DND-41 (cell line): ENCODE results near the gene PTPRE.

ENCODE experiments used
- ATAC-seq: fragments of 200-7000 bp; cut with Tn5 transposase; 3 replicates; pipeline ENCODE4 v1.9.1; 2021; ENCODE audit warnings: low read depth; ENCODE audit not compliant: insufficient read depth
- DNase-seq: peaks from one replicate; pipeline ENCODE4 v3.0.0-alpha.2; 2020
- H2AFZ ChIP-seq: 2 replicates; pipeline ENCODE4 v1.6.0; 2012; ENCODE audit warnings: low read depth, low read length
- H3K27ac ChIP-seq: 2 replicates; pipeline ENCODE4 v1.5.1; 2012; ENCODE audit warnings: low read length, inconsistent platforms
- H3K27me3 ChIP-seq: fragments of 200-600 bp; sonication (generic); 2 replicates; pipeline ENCODE4 v1.6.0; 2012; ENCODE audit warnings: low read length, mild to moderate bottlenecking, inconsistent platforms; ENCODE audit not compliant: insufficient read depth, poor library complexity
- H3K36me3 ChIP-seq: 2 replicates; pipeline ENCODE4 v1.5.1; 2012; ENCODE audit warnings: low read length, inconsistent platforms; ENCODE audit not compliant: insufficient read depth
- H3K4me1 ChIP-seq: 2 replicates; pipeline ENCODE4 v1.5.1; 2012; ENCODE audit warnings: mild to moderate bottlenecking, low read length; ENCODE audit not compliant: insufficient read depth
- H3K4me2 ChIP-seq: 2 replicates; pipeline ENCODE4 v1.6.0; 2012; ENCODE audit warnings: mild to moderate bottlenecking, moderate library complexity, low read length, inconsistent platforms; ENCODE audit not compliant: insufficient read depth
- H3K4me3 ChIP-seq, 2 experiments: fragments of 200-600 bp in 1 of 2; shearing (Covaris generic) in 1 of 2; 2 replicates each; pipeline ENCODE4 v1.5.1; 2012 to 2016; ENCODE audit warnings: inconsistent platforms in 2 of 2, low read length in 2 of 2, mild to moderate bottlenecking in 2 of 2, low read depth in 1 of 2, moderate library complexity in 1 of 2
- H3K79me2 ChIP-seq: 2 replicates; pipeline ENCODE4 v1.6.0; 2012; ENCODE audit warnings: low read length, inconsistent platforms; ENCODE audit not compliant: insufficient read depth
- H3K9ac ChIP-seq: 2 replicates; pipeline ENCODE4 v1.6.0; 2012; ENCODE audit warnings: low read depth, mild to moderate bottlenecking, inconsistent platforms, low read length, moderate library complexity
- H3K9me3 ChIP-seq: 2 replicates; pipeline ENCODE4 v1.5.1; 2012; ENCODE audit warnings: low read length, moderate library complexity, mild to moderate bottlenecking, inconsistent platforms; ENCODE audit not compliant: insufficient read depth, severe bottlenecking
- H4K20me1 ChIP-seq: 2 replicates; pipeline ENCODE4 v1.6.0; 2012; ENCODE audit warnings: low read length; ENCODE audit not compliant: insufficient read depth
- CTCF ChIP-seq: IDR thresholded peaks from 2 replicates; pipeline ENCODE4 v1.5.1; 2012; ENCODE audit warnings: borderline replicate concordance, low read length, moderate library complexity, mild to moderate bottlenecking; ENCODE audit not compliant: poor library complexity, severe bottlenecking; ENCODE audit errors: extremely low read depth
- EZH2 ChIP-seq: IDR thresholded peaks from 3 replicates; pipeline ENCODE4 v1.6.1; 2012; ENCODE audit warnings: borderline replicate concordance, low read depth, mild to moderate bottlenecking, moderate library complexity, low read length, inconsistent platforms; ENCODE audit not compliant: severe bottlenecking

The PTPRE gene

GRCh38 chr10:128018691-128019090 is 111.8 kb downstream of the PTPRE start:
- ATAC-seq = peak; percentile 24; the same call in 1 of the 3 replicates
- no peaks in the 10 kb centered on the region for H3K4me1 ChIP-seq
- H3K9ac ChIP-seq = no peak overlapping the region
- H3K36me3 ChIP-seq = no peaks in the 10 kb centered on the region
- H3K79me2 ChIP-seq = no peaks in the 10 kb centered on the region
- H2AFZ ChIP-seq = no peak overlapping the region
- TF ChIP-seq CTCF = no peak
- no peak for TF ChIP-seq EZH2
- DNase-seq = no peak
- H3K27ac ChIP-seq = no peak overlapping the region
- H4K20me1 ChIP-seq = no peaks in the 10 kb centered on the region; the same call in 1 of the 2 replicates
- no peaks in the 10 kb centered on the region for H3K27me3 ChIP-seq
- H3K9me3 ChIP-seq = no peaks in the 10 kb centered on the region
- no peak overlapping the region for H3K4me2 ChIP-seq
- no peak overlapping the region for H3K4me3 ChIP-seq

- H3K27me3 ChIP-seq = no peaks in the 10 kb centered on the region
- H3K9ac ChIP-seq = no peak overlapping the region
- H3K36me3 ChIP-seq = no peaks in the 10 kb centered on the region
- H2AFZ ChIP-seq = no peak overlapping the region
- no peak overlapping the region for H3K4me3 ChIP-seq
- H3K9me3 ChIP-seq = no peaks in the 10 kb centered on the region
- H4K20me1 ChIP-seq = no peaks in the 10 kb centered on the region
- no peaks in the 10 kb centered on the region for H3K79me2 ChIP-seq
- no peak overlapping the region for H3K4me2 ChIP-seq
- TF ChIP-seq EZH2 (no peak), CTCF (no peak)
- H3K4me1 ChIP-seq = peaks cover 14% of the 10 kb centered on the region
- ATAC-seq (no peak), DNase-seq (no peak)
- H3K27ac ChIP-seq = no peak overlapping the region
These were observed 115.6 kb downstream of the PTPRE start for GRCh38 chr10:128022261-128023196.

DNA sequence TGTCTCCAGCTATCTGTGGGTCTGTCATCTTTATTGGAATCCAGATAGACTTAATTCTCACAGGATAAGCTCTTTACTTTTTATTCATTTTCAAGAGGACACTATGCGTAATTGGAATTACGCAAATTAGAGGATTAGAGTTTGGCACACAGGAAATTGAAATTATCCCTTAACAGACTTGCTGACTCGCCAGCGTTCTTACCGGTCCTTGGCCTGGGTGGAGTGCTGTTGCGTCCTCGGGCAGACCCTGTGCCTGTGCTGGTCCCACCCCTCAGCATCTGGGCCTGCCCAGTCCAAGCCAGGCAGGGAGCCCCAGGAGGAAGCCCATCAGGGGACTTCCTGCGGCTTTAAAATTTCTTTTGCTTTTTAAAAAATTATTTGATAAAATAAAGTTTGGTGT is 117.5 kb downstream of the PTPRE start:
- H4K20me1 ChIP-seq = no peaks in the 10 kb centered on the region
- peaks cover 14% of the 10 kb centered on the region for H3K4me1 ChIP-seq
- H3K27me3 ChIP-seq = no peaks in the 10 kb centered on the region
- DNase-seq (no peak), ATAC-seq (no peak)
- TF ChIP-seq EZH2 = no peak
- TF ChIP-seq CTCF = no peak
- H2AFZ ChIP-seq = no peak overlapping the region
- no peaks in the 10 kb centered on the region for H3K9me3 ChIP-seq
- no peak overlapping the region for H3K4me2 ChIP-seq
- no peaks in the 10 kb centered on the region for H3K79me2 ChIP-seq
- no peak overlapping the region for H3K9ac ChIP-seq
- no peaks in the 10 kb centered on the region for H3K36me3 ChIP-seq
- no peak overlapping the region for H3K4me3 ChIP-seq
- H3K27ac ChIP-seq = no peak overlapping the region

DNA sequence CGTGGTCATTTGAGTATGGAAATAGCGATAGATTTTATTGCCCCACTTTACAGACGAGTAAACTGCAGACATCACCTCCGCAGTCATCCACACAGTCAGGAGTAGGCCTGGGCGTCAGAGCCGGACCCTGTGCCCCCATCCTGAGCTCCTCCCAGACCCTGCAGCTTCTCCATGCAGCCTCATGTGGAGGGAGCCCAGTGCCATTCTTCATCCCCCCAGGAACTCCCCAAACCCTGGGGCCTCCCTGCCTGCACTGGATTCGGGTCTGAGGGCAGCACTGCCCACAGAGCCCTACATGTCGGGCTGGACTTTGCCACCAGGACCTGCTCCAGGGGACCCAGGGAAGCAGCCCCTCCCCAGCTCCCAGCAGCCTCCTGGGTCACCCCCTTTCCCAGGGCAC is 118.5 kb downstream of the PTPRE start:
- Histone ChIP-seq H3K9ac (no peak overlapping the region), H3K4me1 (peaks cover 14% of the 10 kb centered on the region), H3K79me2 (no peaks in the 10 kb centered on the region), H3K4me2 (no peak overlapping the region), H3K4me3 (no peak overlapping the region), H4K20me1 (no peaks in the 10 kb centered on the region), H2AFZ (no peak overlapping the region), H3K36me3 (no peaks in the 10 kb centered on the region), H3K27ac (no peak overlapping the region), H3K9me3 (no peaks in the 10 kb centered on the region), H3K27me3 (no peaks in the 10 kb centered on the region)
- no peak for ATAC-seq
- DNase-seq = no peak
- TF ChIP-seq CTCF = no peak
- TF ChIP-seq EZH2 = no peak
